ENCODE measurements around the gene POU6F2.
"Not testable (repeated sequence)": the region's sequence is repeated elsewhere in the genome, so short reads cannot be mapped to it uniquely, and the experiment has no call there.

POU6F2 gene

DNA sequence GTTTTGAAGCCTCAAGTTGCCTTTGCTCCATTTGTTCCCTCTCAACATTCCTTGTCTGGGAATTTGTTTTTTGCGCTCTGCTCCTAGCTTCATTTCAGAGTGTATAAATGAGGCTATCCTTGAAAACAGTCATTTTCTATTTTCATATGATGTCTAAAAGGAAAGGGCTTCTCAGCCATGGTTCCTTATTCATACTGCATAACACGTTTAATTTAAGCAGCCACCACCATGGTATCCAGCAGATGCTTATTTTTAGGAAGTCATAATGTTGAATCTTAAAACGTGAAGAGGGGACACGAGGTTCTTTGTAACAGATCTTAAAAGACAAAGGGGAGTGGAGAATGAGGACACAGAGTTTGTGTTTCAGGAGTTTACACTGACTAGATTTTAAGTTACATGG is 14.5 kb downstream of the POU6F2 start:
- DNase-seq (ENCODE audit: low spot score), result no peak

GRCh38 chr7:39001595-39001994 is 23.9 kb downstream of the POU6F2 start:
- DNase-seq (ENCODE audit: low spot score), result no peak

DNA sequence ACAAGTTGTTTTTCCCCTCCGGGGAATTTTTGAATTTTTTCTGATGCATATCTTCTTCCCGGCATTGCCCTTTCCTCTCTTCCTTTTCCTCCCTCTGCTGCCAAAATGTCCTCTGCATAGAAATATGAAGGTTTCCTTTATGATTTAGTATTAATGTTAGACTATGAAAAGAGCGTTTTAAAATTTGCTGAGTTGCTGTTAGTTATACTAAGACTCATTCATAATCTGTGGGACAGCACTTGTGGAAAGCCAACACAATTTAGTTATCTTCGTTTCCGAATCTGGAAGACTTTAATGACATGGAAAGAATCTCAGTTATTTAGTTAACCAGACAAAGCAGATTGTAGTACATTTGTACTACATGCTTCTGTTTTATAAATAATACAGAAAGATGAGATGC is 25.0 kb downstream of the POU6F2 start:
- no peak for DNase-seq (ENCODE audit: low spot score)

GRCh38 chr7:39005036-39005435 is 27.3 kb downstream of the POU6F2 start:
- DNase-seq (ENCODE audit: low spot score), result no peak

DNA sequence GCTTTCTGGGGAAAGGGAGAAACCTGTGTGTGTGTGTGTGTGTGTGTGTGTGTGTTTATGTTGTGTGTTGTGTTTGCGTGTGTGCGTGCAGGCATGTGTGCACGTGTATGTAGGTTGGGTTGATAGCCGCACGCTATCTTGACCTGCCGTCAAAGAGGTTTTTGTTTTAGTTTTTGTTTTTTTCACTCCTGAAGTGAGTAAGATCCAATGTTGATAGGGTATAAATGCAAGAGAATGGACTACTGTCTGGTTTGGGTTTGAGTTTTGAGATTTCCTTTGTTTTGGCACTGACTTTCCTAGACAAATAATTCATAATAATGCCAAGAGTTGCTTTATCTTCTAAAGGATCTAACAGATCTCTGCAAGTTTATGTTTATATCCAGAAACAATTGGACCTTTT is 27.8 kb downstream of the POU6F2 start:
- no peak for DNase-seq (ENCODE audit: low spot score)

DNA sequence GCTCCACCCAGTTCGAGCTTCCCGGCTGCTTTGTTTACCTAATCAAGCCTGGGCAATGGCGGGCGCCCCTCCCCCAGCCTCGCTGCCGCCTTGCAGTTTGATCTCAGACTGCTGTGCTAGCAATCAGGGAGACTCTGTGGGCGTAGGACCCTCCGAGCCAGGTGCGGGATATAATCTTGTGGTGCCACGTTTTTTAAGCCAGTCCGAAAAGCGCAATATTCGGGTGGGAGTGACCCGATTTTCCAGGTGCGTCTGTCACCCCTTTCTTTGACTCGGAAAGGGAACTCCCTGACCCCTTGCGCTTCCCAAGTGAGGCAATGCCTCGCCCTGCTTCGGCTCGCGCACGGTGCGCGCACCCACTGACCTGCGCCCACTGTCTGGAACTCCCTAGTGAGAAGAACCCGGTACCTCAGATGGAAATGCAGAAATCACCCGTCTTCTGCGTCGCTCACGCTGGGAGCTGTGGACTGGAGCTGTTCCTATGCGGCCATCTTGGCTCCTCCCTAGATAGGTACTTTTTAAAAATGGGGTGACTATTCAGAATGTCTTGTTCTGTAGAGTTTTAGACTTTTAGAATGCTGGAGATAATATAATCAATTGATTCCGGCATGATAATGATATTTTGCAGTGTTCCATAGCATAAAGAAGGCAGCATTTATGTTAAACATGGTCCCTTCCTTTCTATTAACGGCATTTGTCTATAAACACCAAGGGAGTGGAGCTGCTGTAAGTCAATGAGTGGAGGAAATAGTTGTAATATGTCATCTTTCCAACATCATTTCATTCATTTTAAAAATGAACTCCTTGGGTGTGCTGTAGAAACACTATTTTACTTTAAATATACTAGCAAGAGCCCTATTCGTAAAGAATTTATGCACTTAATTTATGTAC is 35.6 kb downstream of the POU6F2 start:
- DNase-seq (ENCODE audit: low spot score), result not testable (repeated sequence)

- no peak for DNase-seq (ENCODE audit: low spot score)
Observed at GRCh38 chr7:39016609-39017008, 38.9 kb downstream of the POU6F2 start.

GRCh38 chr7:39017369-39017915 is 39.7 kb downstream of the POU6F2 start:
- DNase-seq (ENCODE audit: low spot score), result no peak

GRCh38 chr7:39022796-39023195 is 45.1 kb downstream of the POU6F2 start:
- no peak for DNase-seq (ENCODE audit: low spot score)

- no peak for DNase-seq (ENCODE audit: low spot score)
Observed at GRCh38 chr7:39027491-39027890, 49.8 kb downstream of the POU6F2 start.

DNA sequence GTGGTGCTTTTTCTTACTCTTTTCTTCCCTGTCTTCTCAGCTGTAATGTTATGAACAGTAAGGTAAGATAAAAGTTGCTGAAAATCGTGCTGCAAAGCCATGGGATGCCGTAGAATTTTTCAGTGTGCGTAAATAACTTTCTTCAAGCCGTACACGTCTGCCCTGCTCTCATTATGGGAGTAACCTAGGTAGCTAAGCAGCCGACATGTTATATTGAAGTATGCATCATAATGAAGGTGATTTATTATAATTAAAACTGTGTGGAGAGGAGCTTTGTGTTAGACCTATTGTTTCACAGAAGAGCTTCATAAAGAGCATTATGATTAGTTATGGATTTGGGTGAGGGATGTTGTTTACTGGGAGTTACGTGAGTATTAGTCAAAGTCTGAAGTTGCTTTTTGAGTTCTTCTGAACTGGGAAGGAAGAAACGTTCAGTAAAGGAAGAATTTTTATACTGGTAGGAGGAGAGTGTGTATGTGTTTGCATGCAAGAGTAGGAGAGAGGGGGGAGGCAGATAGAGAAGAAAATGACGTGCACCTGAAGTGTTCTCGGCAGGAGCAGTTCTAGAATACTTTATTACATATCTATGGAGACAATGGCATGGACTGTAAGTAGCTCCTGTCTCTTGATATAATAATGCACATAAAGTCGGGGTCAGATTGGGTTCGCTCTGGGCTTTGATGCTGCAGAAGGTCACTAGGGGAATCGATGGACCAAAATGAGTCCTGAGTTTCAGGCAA is 56.3 kb downstream of the POU6F2 start:
- DNase-seq (ENCODE audit: low spot score), result no peak

DNA sequence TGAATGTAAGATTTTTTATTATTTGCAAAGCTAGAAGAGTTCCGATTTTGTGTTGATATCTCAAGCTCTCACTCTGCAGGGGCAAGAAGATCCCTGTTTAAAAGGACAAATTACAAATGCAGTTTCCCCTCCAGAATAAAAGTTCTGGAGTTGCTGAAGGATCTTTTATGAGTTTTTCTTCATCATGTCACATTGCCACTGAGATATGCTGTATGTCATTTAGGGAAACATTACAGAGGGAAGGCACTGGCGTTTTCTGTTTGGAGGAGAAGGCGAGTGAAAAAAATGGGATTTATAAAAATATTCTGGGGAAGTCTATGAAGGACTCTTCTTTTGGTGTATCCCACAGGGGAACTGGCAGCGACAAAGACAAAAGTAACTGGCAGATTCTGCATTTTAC is 57.4 kb downstream of the POU6F2 start:
- no peak for DNase-seq (ENCODE audit: low spot score)

DNA sequence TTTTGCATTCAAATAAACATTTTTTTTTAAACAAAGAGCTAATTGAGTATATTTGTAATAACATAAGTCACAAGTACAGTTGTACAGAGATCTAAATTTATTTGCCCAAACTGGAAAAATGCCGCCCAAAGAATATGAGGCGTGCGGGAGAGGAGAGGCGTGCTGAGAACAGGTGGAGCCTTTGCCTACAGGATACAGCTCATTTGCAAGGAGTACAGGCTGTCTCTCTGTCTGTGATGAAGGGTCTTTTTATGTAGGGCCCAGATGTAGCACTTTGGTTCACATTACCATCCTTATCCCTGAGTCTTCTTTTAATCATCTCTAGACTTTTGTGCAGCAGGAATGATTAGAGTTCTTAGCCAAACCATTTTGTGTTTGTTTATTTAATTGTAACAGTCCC is 58.2 kb downstream of the POU6F2 start:
- DNase-seq (ENCODE audit: low spot score), result no peak

GRCh38 chr7:39042670-39043069 is 65.0 kb downstream of the POU6F2 start:
- no peak for DNase-seq (ENCODE audit: low spot score)

DNA sequence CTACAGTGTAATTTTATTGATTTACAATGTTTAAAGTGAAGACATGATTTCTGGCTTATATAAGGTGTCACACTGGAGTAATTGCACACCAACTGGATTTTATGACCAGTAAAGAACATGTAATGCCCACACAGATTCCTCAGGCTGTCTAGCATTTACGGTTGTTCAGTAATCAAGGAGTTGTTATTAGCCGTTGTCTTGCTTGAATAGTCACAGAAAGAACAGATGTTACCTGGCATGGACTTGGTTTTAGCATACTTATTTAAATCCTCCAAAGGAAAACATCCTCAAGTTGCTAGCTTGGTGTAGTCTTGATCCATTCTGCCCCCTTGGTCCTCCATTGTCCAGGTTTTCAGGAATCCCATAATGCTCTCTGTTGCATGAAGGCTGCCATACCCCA is 65.8 kb downstream of the POU6F2 start:
- no peak for DNase-seq (ENCODE audit: low spot score)

- no peak for DNase-seq (ENCODE audit: low spot score)
Observed at GRCh38 chr7:39044489-39044888, 66.8 kb downstream of the POU6F2 start.

DNA sequence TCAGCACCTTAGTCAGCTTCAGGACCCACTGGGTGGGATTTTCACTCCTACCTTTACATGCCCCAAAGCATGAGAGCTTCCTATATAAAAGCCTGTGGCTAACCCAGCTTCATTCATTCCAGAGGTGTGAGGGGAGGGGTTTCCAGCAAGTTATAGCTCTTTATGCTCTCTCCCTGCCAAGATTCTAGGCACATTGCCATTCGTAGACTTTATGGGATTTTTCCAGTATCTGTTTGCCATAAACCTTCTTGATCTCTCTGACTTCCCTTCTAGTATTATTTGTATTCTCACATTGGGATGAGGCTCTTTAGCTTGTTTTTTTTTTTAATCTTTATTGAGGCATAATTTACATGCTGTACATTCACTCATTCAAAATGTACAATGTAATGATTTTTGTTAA is 67.5 kb downstream of the POU6F2 start:
- no peak for DNase-seq (ENCODE audit: low spot score)

- no peak for DNase-seq (ENCODE audit: low spot score)
Observed at GRCh38 chr7:39051279-39051678, 73.6 kb downstream of the POU6F2 start.

- DNase-seq (ENCODE audit: low spot score), result no peak
Observed at GRCh38 chr7:39051707-39052106, 74.0 kb downstream of the POU6F2 start.

GRCh38 chr7:39054731-39055130 is 77.0 kb downstream of the POU6F2 start:
- no peak for DNase-seq (ENCODE audit: low spot score)

DNA sequence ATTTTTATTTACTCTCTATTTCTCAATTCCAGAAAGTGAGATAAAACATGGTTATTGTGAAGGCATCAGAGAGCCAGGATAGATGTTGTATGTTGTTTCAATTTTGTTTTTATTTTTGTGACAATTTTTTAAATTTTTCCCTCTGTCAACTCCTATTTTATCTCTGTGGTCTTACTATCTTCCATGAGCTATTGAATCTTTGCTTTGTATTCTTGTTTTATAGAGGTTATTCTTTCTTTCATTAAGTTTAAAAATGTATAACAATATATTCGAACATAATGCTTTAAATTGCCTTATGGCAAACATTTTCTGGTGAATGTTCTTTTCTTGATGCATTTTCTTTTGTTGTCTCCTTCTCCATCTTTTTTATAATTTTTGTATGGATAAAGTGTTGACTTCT is 78.4 kb downstream of the POU6F2 start:
- DNase-seq (ENCODE audit: low spot score), result no peak

GRCh38 chr7:39062811-39063210 is 85.1 kb downstream of the POU6F2 start:
- DNase-seq (ENCODE audit: low spot score), result no peak

- DNase-seq (ENCODE audit: low spot score), result no peak
Observed at GRCh38 chr7:39069031-39069430, 91.3 kb downstream of the POU6F2 start.

Data from NAMALWA (cell line).